Measurements from ENCODE around the gene BMPR1A.

GRCh38 chr10:86733260-86733671 lies 23.2 kb upstream of the BMPR1A start:
- TF ChIP-seq CTCF (conservative IDR thresholded peaks at IDR 0.05; ENCODE audit: low read length) (no peak), EZH2phosphoT487 (IDR thresholded peaks at IDR 0.05; ENCODE audit: borderline replicate concordance) (no peak)

Data from Loucy (cell line).